ENCODE data around the gene KCNQ1. TPM values are rescaled to one million over a fixed set of nuclear protein-coding genes. Genes with fewer than 3 reads are reported as not detected.

The KCNQ1 gene
- total RNA-seq, 1 experiment from 2014 or later, result not detected

GRCh38 chr11:2813141-2813908 lies 368.5 kb downstream of the KCNQ1 start:
- no peaks in the 10 kb centered on the region for H3K36me3 ChIP-seq (ENCODE audit: low read depth)
- no peak overlapping the region for H3K4me3 ChIP-seq
- no peak for DNase-seq
- no peak overlapping the region for H3K4me2 ChIP-seq
- TF ChIP-seq CTCF (conservative IDR thresholded peaks at IDR 0.05) (no peak), EZH2 (IDR thresholded peaks at IDR 0.05; ENCODE audit: low read depth) (no peak)
- peaks cover 45% of the 10 kb centered on the region for H3K27me3 ChIP-seq (ENCODE audit: insufficient read depth, low read depth)
- intact Hi-C loops (cut with micrococcal nuclease; ENCODE audit: unreplicated experiment), result no loop called here
- H3K9me2 ChIP-seq (ENCODE audit: insufficient read depth), result no peaks in the 10 kb centered on the region
- H3K4me1 ChIP-seq (replicated peaks; ENCODE audit: insufficient read depth), result no peaks in the 10 kb centered on the region
- no TSS peak for BruUV-seq (replicated peaks)
- no peaks in the 10 kb centered on the region for H3F3A ChIP-seq (ENCODE audit: insufficient read depth, low read depth)
- H2AFZ ChIP-seq, result no peak overlapping the region
- H4K20me1 ChIP-seq (ENCODE audit: insufficient read depth), result no peaks in the 10 kb centered on the region
- no peak overlapping the region for H3K27ac ChIP-seq
- H3K9me3 ChIP-seq (ENCODE audit: insufficient read depth, low read depth), result no peaks in the 10 kb centered on the region
- ChIA-PET CTCF (no interaction called here), POLR2A (ENCODE audit: unreplicated experiment) (no interaction called here)
- H3K79me2 ChIP-seq (ENCODE audit: low read depth), result no peaks in the 10 kb centered on the region

GRCh38 chr11:2813968-2814367 lies 369.2 kb downstream of the KCNQ1 start:
- Histone ChIP-seq H3K4me2 (no peak overlapping the region), H3K9me2 (ENCODE audit: insufficient read depth) (no peaks in the 10 kb centered on the region), H3K79me2 (ENCODE audit: low read depth) (no peaks in the 10 kb centered on the region), H3K4me1 (replicated peaks; ENCODE audit: insufficient read depth) (no peaks in the 10 kb centered on the region), H3K27me3 (ENCODE audit: insufficient read depth, low read depth) (peaks cover 39% of the 10 kb centered on the region), H3K9me3 (ENCODE audit: insufficient read depth, low read depth) (no peaks in the 10 kb centered on the region), H3K27ac (no peak overlapping the region), H3K4me3 (no peak overlapping the region), H2AFZ (no peak overlapping the region), H3K36me3 (ENCODE audit: low read depth) (no peaks in the 10 kb centered on the region), H4K20me1 (ENCODE audit: insufficient read depth) (no peaks in the 10 kb centered on the region), H3F3A (ENCODE audit: insufficient read depth, low read depth) (no peaks in the 10 kb centered on the region)
- CTCF ChIA-PET, result no interaction called here
- BruUV-seq (replicated peaks), result no TSS peak
- POLR2A ChIA-PET (ENCODE audit: unreplicated experiment), result no interaction called here
- no peak for TF ChIP-seq CTCF (conservative IDR thresholded peaks at IDR 0.05)
- no peak for TF ChIP-seq EZH2 (IDR thresholded peaks at IDR 0.05; ENCODE audit: low read depth)
- no peak for DNase-seq
- intact Hi-C loops (cut with micrococcal nuclease; ENCODE audit: unreplicated experiment), result no loop called here

DNA sequence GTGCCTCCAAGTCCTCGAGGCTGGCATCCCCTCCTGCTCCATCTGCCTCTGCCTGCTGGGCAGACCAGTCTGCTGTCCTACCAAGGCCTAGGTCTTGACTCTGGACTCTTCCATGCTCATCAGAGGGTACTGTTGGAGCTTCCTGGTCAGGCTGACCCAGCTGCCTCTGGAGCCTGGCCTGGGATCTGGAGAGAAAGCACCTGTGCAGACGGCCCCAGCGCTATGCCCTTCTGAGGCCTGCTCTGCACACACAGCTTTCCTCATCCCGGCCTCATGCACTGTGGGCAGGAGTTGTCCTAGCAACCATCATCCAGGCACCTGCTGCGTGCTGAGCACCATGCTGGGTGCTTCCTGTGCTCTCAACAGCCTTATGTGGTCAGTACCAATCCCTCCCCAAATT lies 369.9 kb downstream of the KCNQ1 start:
- no peaks in the 10 kb centered on the region for H3F3A ChIP-seq (ENCODE audit: insufficient read depth, low read depth)
- H3K27ac ChIP-seq, result no peak overlapping the region
- no peaks in the 10 kb centered on the region for H3K79me2 ChIP-seq (ENCODE audit: low read depth)
- no peaks in the 10 kb centered on the region for H4K20me1 ChIP-seq (ENCODE audit: insufficient read depth)
- H3K4me2 ChIP-seq, result no peak overlapping the region
- TF ChIP-seq EZH2 (IDR thresholded peaks at IDR 0.05; ENCODE audit: low read depth) (no peak), CTCF (conservative IDR thresholded peaks at IDR 0.05) (no peak)
- no peak overlapping the region for H2AFZ ChIP-seq
- DNase-seq, result no peak
- intact Hi-C loops (cut with micrococcal nuclease; ENCODE audit: unreplicated experiment), result no loop called here
- H3K36me3 ChIP-seq (ENCODE audit: low read depth), result no peaks in the 10 kb centered on the region
- ChIA-PET CTCF (no interaction called here), POLR2A (ENCODE audit: unreplicated experiment) (no interaction called here)
- no peaks in the 10 kb centered on the region for H3K9me3 ChIP-seq (ENCODE audit: insufficient read depth, low read depth)
- H3K27me3 ChIP-seq (ENCODE audit: insufficient read depth, low read depth), result peaks cover 34% of the 10 kb centered on the region
- H3K4me3 ChIP-seq, result no peak overlapping the region
- BruUV-seq (replicated peaks), result no TSS peak
- H3K4me1 ChIP-seq (replicated peaks; ENCODE audit: insufficient read depth), result no peaks in the 10 kb centered on the region
- H3K9me2 ChIP-seq (ENCODE audit: insufficient read depth), result no peaks in the 10 kb centered on the region
